HK-2 (cell line): ENCODE data around the gene MPP1.
A peak's percentile ranks its signal among the peaks of the same experiment; 100 is the strongest.

Experiments
- DNase-seq: peaks from one replicate; pipeline ENCODE4 v3.0.0-alpha.2; 2018; ENCODE audit not compliant: unreplicated experiment

The MPP1 gene

GRCh38 chrX:154812341-154813101 is 7.2 kb upstream of the MPP1 start:
- no peak for DNase-seq

- DNase-seq = no peak
These were observed 4.8 kb upstream of the MPP1 start for GRCh38 chrX:154809939-154810665.

- DNase-seq = no peak
These were observed 1.7 kb upstream of the MPP1 start for GRCh38 chrX:154806837-154807501.

DNA sequence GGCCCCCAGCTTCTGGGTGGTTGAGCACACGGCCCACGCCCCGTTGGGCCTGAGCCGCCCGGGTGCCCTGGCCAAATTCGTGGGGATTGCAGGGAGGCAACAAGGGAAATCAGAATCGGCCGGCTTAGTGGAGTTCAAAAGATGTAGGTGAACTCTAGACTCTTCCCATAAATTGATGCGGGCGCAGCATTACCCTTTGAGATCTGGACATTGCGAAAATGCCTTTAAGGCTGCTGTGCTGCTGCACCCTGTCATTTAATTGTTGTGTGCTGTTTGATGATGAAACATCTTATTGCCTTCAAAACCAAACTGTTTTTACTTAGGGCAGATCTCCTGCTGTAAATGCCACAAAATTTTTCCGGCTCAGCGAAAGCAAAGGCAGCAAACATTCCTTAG is 409 bp upstream of the MPP1 start:
- no peak for DNase-seq

DNA sequence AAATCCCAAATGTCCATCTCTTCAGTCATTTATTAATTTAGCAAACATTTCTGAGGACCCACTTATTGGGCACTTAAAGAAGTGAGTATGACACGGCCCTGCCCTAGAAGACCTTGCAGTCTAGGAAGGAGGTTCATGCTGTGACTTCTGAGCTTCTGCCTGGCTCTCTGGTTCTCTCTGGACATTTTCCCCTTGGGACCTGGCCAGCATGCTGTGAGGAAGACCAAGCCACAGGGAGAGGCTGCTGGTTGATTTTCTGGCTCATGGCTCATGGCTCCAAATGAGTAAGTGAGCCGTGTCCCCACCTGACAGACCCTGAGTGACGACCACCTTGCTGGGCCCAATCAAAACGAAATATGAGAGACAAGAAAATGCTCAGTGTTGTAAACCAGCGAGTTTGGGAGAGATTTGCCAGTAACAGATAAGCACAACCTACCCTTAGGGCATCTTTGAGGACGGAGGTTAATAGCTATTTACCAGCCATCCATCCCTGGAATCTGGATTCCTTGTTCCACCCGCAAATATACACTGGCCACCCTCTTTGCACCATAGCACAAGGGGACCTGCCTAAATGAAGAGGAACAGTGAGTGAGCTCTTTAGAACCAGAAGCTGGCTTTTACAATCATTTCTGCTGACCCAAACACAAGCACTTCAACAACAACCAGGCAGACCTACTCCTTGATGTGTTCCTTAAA is 876 bp downstream of the MPP1 start:
- no peak for DNase-seq

GRCh38 chrX:154802947-154803346 is 2.3 kb downstream of the MPP1 start:
- DNase-seq = no peak

GRCh38 chrX:154800478-154801210 is 4.6 kb downstream of the MPP1 start:
- no peak for DNase-seq

DNA sequence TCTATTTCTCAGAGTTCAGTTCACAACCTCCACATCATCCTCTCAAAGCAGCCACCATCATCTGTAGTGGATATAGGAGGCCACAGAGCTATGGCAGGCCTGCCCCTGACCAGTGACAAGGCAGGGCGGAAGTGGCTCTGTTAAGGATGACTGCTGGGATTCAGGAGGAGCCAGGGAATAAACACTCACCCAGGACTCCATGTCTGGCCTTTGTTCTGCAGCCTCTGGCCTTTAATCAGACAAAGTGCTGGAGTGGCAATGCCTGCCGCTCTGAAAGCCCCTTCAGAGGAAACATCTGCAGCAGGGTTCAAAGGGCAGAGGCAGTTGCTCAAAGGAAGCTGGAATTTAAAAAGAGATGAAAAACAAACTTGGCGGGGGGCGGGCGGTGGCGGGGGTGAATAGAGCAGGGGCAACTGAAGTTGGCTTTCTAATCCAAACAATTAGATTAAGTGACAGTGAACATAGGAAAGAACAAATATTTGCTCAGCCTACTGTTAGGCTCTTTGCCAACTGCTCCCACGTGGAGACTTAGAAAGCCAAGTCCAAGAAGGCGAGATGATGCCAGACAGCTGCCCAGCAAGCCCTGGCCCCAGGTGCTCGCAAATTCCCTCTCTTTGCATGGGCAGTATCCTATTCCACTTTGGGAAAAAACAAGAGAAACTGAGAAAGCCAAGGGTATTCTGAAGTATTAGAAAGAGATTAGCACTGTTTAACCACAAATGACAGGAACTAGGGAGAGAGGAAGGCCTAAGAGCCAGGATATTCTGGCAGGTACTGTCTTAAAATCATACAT is 5.5 kb downstream of the MPP1 start:
- DNase-seq = peak; percentile 29

GRCh38 chrX:154797006-154797405 is 8.3 kb downstream of the MPP1 start:
- no peak for DNase-seq

DNA sequence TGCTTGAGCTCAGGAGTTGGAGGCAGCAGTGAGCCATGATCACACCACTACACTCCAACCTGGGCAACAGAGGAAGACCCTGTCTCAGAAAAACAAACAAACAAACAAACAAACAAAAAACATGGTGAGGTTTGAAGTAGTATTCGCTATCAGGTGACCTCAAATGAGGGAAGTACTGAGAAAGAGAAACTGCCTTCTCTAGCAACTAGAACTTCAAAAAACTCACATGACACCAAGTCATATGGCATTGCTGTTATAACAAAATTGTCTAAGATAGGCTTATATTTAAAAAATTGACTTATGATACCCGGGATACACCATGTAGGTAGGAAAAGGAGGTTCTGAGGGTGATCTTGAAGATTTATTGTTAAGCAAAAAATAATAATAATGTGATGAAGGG is 10.3 kb downstream of the MPP1 start:
- DNase-seq = no peak

DNA sequence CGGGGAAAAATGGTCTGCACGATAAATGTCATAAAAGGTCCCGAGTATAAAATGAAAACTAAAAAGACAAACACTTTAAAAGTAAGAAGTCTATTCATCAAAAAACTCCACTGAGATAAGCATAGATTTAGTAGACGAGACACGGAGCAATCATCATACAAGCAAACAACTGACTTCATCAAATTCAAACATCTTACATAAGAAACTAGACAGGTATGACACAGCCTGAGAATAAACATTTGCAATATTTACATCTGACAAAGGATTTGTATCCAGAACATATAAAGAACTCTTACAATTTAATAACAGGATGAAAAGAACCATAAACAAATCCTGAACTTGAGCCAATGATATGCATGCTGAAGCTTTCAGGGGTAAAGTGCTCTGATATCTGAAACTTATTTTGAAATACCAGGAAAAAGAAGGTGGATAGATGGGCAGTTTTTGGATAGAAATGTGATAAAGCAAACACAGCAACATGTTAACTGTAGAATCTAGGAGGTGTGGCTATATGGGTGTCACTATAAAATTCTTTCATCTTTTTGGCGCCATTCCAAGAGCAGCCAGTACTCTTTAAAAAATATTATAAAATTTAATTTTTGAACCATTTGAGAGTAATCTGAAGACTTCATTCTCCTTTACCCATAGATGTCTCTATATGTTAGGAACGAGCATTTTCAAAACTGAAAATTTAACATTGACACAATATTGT is 12.0 kb downstream of the MPP1 start:
- DNase-seq = no peak

DNA sequence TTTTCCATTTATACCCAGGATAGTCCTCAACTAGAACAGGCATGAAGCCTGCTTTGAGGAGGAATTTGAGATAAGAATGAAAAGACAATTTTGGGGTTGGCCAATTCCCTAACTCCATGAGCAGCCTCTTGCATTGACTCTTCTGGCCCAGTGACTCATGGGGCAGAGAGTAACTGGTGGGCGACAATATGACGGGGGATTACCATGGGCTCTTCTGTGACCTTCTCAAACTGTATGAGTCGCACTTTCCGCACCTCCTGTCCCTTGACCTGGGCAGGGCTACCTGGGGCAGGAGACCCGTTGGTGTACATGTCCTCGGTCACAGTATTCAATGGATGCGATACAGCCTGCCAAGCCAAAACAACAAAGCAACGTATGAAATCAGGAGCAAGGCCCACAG is 13.3 kb downstream of the MPP1 start:
- no peak for DNase-seq

GRCh38 chrX:154791467-154791866 is 13.8 kb downstream of the MPP1 start:
- DNase-seq = no peak

GRCh38 chrX:154785716-154786115 is 19.6 kb downstream of the MPP1 start:
- DNase-seq = no peak

DNA sequence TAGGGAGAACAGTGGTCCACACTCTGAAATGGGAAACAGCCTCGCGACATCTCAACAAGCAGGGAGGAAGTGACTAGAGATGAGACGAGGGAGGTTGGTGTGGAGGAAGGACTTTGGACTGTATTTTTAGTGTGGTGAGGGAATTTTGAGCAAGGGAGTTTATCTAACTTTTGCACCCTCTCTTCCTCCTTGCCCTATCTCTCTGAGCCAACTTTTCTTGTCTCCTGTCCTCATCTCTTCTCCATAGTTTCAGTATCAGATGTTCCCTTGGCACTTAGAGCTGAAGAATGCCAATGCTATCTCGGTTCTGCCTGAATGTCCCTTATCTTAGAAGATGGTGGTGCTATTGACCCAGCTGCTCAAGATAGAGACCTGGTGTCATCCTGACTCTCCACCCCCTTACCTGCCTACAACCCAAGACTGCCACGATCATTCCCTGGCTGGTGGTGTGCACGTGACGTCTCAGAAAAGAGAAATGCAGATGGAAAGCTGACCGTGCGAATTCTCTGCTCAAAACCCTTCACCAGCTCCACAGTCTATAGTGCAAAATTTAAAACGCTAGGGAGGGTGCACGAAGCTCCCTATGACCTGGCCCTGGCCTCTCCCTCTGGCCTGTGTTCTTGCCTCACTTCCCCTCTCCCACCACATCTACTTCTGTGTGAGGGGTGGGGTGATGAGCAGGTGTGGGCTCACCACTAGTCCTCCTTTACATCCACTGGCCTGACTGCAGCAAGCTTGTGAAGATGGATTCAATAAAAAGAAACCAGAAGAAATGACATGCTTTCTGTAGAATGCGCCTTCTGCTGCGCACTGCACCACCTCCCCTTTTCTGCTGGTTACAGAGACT is 20.9 kb downstream of the MPP1 start:
- DNase-seq = no peak

DNA sequence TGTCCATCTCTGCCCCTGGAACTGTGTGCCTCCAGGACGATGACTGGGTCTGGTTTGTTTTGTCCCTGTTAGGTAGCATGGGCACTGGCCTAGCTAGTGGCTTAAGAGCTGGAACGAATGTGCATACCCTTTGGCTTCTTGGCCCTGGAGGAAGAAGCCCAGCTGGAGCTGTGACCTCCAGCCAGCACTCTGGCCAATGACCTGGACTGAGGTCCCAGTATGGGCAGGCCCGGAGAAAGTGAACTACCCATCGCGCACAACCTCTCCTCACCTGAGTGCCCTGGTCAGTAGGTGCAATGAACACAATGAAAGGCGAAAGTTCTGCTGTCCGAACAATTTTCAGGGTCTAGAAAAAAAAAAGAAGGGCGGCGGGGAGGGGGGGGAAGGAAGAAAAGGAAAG is 24.3 kb downstream of the MPP1 start:
- DNase-seq = no peak

GRCh38 chrX:154779261-154779660 is 26.0 kb downstream of the MPP1 start:
- DNase-seq = no peak

DNA sequence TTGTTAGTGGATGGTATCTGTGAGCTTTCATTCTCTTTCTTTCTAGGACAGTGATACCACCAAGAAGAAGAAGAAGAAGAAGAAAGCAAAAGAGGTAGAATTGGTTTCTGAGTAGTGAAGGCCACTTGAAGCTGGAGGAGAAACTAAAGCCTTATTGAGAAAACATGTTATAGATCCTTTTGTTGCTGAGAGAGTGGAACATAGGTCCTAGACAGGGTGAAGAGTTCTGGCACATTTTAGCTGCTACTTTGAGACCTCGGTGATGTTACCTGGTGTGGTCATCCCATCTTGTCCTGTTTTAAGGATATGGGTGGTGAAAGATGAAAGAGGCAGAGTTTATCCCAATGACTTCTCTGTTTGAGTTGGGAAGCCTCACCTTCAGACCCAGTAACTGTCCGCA is 28.5 kb downstream of the MPP1 start:
- DNase-seq = no peak
